Measurements from ENCODE around the gene CHCHD6. TPM values are rescaled to one million over a fixed set of nuclear protein-coding genes. Genes with fewer than 3 reads are reported as not detected.

Gene CHCHD6
- total RNA-seq, 1 experiment from 2014 or later: 36.3 TPM

- Histone ChIP-seq H3K79me2 (ENCODE audit: insufficient read depth, low read length) (no peaks in the 10 kb centered on the region), H2AFZ (ENCODE audit: low read depth, low read length, poor library complexity, severe bottlenecking) (no peak overlapping the region), H3K9ac (ENCODE audit: low read length) (no peak overlapping the region), H3K4me3 (replicated peaks in 1 of 2; ENCODE audit: low read depth in 1 of 2, low read length in 2 of 2) (no peak overlapping the region), H3K9me3 (ENCODE audit: control insufficient read depth in 1 of 2, insufficient read depth in 1 of 2, low read depth in 1 of 2, low read length in 2 of 2) (no peaks in the 10 kb centered on the region), H3K4me2 (ENCODE audit: low read length) (no peak overlapping the region), H3K27me3 (ENCODE audit: insufficient read depth, low read length) (no peaks in the 10 kb centered on the region), H3K36me3 (ENCODE audit: control insufficient read depth in 1 of 2, insufficient read depth in 2 of 2, low read length in 2 of 2) (no peaks in the 10 kb centered on the region), H3K4me1 (ENCODE audit: control insufficient read depth in 1 of 2, insufficient read depth in 2 of 2, low read length in 2 of 2) (no peaks in the 10 kb centered on the region), H4K20me1 (ENCODE audit: insufficient read depth) (no peaks in the 10 kb centered on the region), H3K9me2 (ENCODE audit: insufficient read depth) (no peaks in the 10 kb centered on the region), H3K27ac (ENCODE audit: low read depth, low read length) (no peak overlapping the region)
- intact Hi-C loops (cut with micrococcal nuclease): no loop called here
- TF ChIP-seq TCF7L2 (IDR thresholded peaks at IDR 0.05; ENCODE audit: borderline replicate concordance, extremely low read depth, insufficient read depth, insufficient read length) (no peak), POLR2AphosphoS5 (IDR thresholded peaks at IDR 0.05; ENCODE audit: low read depth, low read length) (no peak), POLR2A (IDR thresholded peaks at IDR 0.05; ENCODE audit: borderline replicate concordance, extremely low read depth, insufficient read depth, insufficient read length) (no peak), ZBTB33 (IDR thresholded peaks at IDR 0.05; ENCODE audit: extremely low read depth, insufficient replicate concordance, low read length) (no peak), FOSL1 (IDR thresholded peaks at IDR 0.05; ENCODE audit: low read depth) (no peak), SIN3A (IDR thresholded peaks at IDR 0.05; ENCODE audit: low read depth) (no peak), EZH2 (IDR thresholded peaks at IDR 0.05) (no peak), CTCF (IDR thresholded peaks at IDR 0.05 in 2 of 3, conservative IDR thresholded peaks at IDR 0.05 in 1 of 3; ENCODE audit: borderline replicate concordance in 1 of 3, insufficient read depth in 1 of 3, low read depth in 2 of 3, low read length in 2 of 3) (no peak), ZFX (IDR thresholded peaks at IDR 0.05) (no peak), REST (IDR thresholded peaks at IDR 0.05; ENCODE audit: low read depth) (no peak), MAX (IDR thresholded peaks at IDR 0.05) (no peak), SP1 (IDR thresholded peaks at IDR 0.05; ENCODE audit: low read depth) (no peak), RAD21 (IDR thresholded peaks at IDR 0.05; ENCODE audit: low read depth) (no peak), CEBPB (IDR thresholded peaks at IDR 0.05; ENCODE audit: low read depth) (no peak), SRF (IDR thresholded peaks at IDR 0.05; ENCODE audit: low read depth) (no peak), JUND (IDR thresholded peaks at IDR 0.05) (no peak), ZNF274 (IDR thresholded peaks at IDR 0.05; ENCODE audit: low read depth, low read length) (no peak), YY1 (IDR thresholded peaks at IDR 0.05; ENCODE audit: extremely low read depth, insufficient replicate concordance, low read depth, low read length) (no peak), EZH2phosphoT487 (IDR thresholded peaks at IDR 0.05; ENCODE audit: borderline replicate concordance) (no peak)
- DNase-seq (ENCODE audit: low read depth, low spot score) (no peak), ATAC-seq (no peak)
- ChIA-PET RAD21 (ENCODE audit: low non-redundant PET in 1 of 2, low total read pairs in 2 of 2, uncharacterized antibody in 2 of 2, unreplicated experiment in 2 of 2) (no interaction called here), POLR2A (no interaction called here), CTCF (no interaction called here)
- no TSS peak for BruUV-seq (replicated peaks)
These were observed 155.6 kb downstream of the CHCHD6 start for GRCh38 chr3:126859415-126860246.

Measured in HCT116 (cell line).